ENCODE results near the gene FKBP6. TPM values are rescaled to one million over a fixed set of nuclear protein-coding genes. Genes with fewer than 3 reads are reported as not detected.

The FKBP6 gene
- total and polyA plus RNA-seq, 2 of the 13 experiments (the other 11 are each of a cell fraction or from before 2014, with no cell fraction given) = 0.07 to 0.20 TPM

DNA sequence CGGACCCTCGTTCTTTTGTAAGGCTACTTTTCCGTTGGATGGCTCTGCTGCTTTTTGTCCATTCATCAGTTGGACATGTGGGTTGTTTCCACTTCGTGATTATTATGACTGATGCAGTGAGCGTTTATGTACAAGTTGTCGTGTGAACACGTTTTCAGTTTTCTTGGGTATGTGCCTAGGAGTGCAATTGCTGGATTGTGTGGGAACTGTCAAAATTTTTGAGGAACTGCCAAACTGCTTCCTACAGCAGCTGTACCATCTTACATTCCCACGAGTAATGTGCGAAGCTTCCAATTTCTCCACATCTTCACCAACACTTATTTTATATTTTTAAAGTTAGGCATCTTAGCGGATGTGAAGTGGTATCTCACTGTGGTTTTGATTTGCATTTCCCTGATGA is 10.4 kb downstream of the FKBP6 start:
- Histone ChIP-seq H3K27me3 (ENCODE audit: control insufficient read depth in 1 of 2, insufficient read depth in 2 of 2, low read length in 2 of 2) (peaks cover 0 to 19% of the 10 kb centered on the region in 2 experiments; a peak in 2 of 5 replicates), H3K36me3 (replicated peaks in 1 of 2; ENCODE audit: control insufficient read depth in 1 of 2, insufficient read depth in 2 of 2, low read length in 2 of 2) (no peaks in the 10 kb centered on the region), H2AFZ (ENCODE audit: low read length) (no peak overlapping the region), H3K27ac (ENCODE audit: extremely low read length, insufficient read depth, low read length) (no peak overlapping the region), H3K9ac (ENCODE audit: insufficient read depth, low read depth, low read length) (no peak overlapping the region), H3K4me1 (ENCODE audit: insufficient read depth, low read length) (peaks cover 45% of the 10 kb centered on the region), H3K79me2 (ENCODE audit: insufficient read depth, low read length) (no peaks in the 10 kb centered on the region), H3K4me2 (ENCODE audit: low read depth, low read length) (no peak overlapping the region), H3K4me3 (replicated peaks in 1 of 3; ENCODE audit: insufficient read depth in 1 of 3, low read depth in 2 of 3, low read length in 3 of 3) (no peak overlapping the region), H3K9me3 (ENCODE audit: low read length) (no peaks in the 10 kb centered on the region), H4K20me1 (ENCODE audit: insufficient read depth, low read length) (no peaks in the 10 kb centered on the region)
- in situ Hi-C loops (cut with HindIII; ENCODE audit: extremely low pct_ligation_motif_present, low pct_unique_long_range_greater_than_20kb) = no loop called here
- ChIA-PET CTCF (ENCODE audit: low intra/inter-chr PET ratio, low total read pairs) (no interaction called here), POLR2A (no interaction called here)
- FAIRE-seq (no peak), DNase-seq (ENCODE audit: low spot score) (no peak), ATAC-seq (no peak)
- no TSS peak for BruUV-seq (replicated peaks)
- intact Hi-C loops (cut with micrococcal nuclease; ENCODE audit: unreplicated experiment) = no loop called here
- TF ChIP-seq ZFP36L2 (CRISPR knock-in tag; IDR thresholded peaks at IDR 0.05) = no peak
- no peak for TF ChIP-seq JDP2 (CRISPR knock-in tag; IDR thresholded peaks at IDR 0.05; ENCODE audit: borderline replicate concordance)
- TF ChIP-seq ZZZ3 (CRISPR knock-in tag; IDR thresholded peaks at IDR 0.05; ENCODE audit: borderline replicate concordance) = no peak
- TF ChIP-seq, protein P1, sequence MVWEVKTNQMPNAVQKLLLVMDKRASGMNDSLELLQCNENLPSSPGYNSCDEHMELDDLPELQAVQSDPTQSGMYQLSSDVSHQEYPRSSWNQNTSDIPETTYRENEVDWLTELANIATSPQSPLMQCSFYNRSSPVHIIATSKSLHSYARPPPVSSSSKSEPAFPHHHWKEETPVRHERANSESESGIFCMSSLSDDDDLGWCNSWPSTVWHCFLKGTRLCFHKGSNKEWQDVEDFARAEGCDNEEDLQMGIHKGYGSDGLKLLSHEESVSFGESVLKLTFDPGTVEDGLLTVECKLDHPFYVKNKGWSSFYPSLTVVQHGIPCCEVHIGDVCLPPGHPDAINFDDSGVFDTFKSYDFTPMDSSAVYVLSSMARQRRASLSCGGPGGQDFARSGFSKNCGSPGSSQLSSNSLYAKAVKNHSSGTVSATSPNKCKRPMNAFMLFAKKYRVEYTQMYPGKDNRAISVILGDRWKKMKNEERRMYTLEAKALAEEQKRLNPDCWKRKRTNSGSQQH (CRISPR knock-in tag; IDR thresholded peaks at IDR 0.05; ENCODE audit: low read depth) = no peak
- no peak for TF ChIP-seq BRCA1 (CRISPR knock-in tag; IDR thresholded peaks at IDR 0.05)
- no peak for TF ChIP-seq CEBPG (CRISPR knock-in tag; IDR thresholded peaks at IDR 0.05)
- TF ChIP-seq, protein P2, sequence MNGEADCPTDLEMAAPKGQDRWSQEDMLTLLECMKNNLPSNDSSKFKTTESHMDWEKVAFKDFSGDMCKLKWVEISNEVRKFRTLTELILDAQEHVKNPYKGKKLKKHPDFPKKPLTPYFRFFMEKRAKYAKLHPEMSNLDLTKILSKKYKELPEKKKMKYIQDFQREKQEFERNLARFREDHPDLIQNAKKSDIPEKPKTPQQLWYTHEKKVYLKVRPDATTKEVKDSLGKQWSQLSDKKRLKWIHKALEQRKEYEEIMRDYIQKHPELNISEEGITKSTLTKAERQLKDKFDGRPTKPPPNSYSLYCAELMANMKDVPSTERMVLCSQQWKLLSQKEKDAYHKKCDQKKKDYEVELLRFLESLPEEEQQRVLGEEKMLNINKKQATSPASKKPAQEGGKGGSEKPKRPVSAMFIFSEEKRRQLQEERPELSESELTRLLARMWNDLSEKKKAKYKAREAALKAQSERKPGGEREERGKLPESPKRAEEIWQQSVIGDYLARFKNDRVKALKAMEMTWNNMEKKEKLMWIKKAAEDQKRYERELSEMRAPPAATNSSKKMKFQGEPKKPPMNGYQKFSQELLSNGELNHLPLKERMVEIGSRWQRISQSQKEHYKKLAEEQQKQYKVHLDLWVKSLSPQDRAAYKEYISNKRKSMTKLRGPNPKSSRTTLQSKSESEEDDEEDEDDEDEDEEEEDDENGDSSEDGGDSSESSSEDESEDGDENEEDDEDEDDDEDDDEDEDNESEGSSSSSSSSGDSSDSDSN (CRISPR knock-in tag; IDR thresholded peaks at IDR 0.05) = no peak
- TF ChIP-seq ZNF17 (CRISPR knock-in tag; IDR thresholded peaks at IDR 0.05) = no peak
- no peak for TF ChIP-seq TMF1 (CRISPR knock-in tag; IDR thresholded peaks at IDR 0.05; ENCODE audit: low read depth)
- TF ChIP-seq ZFP62 (CRISPR knock-in tag; IDR thresholded peaks at IDR 0.05) = no peak
- TF ChIP-seq, protein P3, sequence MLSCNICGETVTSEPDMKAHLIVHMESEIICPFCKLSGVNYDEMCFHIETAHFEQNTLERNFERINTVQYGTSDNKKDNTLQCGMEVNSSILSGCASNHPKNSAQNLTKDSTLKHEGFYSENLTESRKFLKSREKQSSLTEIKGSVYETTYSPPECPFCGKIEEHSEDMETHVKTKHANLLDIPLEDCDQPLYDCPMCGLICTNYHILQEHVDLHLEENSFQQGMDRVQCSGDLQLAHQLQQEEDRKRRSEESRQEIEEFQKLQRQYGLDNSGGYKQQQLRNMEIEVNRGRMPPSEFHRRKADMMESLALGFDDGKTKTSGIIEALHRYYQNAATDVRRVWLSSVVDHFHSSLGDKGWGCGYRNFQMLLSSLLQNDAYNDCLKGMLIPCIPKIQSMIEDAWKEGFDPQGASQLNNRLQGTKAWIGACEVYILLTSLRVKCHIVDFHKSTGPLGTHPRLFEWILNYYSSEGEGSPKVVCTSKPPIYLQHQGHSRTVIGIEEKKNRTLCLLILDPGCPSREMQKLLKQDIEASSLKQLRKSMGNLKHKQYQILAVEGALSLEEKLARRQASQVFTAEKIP (CRISPR knock-in tag; IDR thresholded peaks at IDR 0.05; ENCODE audit: borderline replicate concordance) = no peak
- no peak for TF ChIP-seq ZNF138 (CRISPR knock-in tag; IDR thresholded peaks at IDR 0.05; ENCODE audit: low read depth)
- no peak for TF ChIP-seq HMGA1 (CRISPR knock-in tag; conservative IDR thresholded peaks at IDR 0.05)
- TF ChIP-seq, protein P4, sequence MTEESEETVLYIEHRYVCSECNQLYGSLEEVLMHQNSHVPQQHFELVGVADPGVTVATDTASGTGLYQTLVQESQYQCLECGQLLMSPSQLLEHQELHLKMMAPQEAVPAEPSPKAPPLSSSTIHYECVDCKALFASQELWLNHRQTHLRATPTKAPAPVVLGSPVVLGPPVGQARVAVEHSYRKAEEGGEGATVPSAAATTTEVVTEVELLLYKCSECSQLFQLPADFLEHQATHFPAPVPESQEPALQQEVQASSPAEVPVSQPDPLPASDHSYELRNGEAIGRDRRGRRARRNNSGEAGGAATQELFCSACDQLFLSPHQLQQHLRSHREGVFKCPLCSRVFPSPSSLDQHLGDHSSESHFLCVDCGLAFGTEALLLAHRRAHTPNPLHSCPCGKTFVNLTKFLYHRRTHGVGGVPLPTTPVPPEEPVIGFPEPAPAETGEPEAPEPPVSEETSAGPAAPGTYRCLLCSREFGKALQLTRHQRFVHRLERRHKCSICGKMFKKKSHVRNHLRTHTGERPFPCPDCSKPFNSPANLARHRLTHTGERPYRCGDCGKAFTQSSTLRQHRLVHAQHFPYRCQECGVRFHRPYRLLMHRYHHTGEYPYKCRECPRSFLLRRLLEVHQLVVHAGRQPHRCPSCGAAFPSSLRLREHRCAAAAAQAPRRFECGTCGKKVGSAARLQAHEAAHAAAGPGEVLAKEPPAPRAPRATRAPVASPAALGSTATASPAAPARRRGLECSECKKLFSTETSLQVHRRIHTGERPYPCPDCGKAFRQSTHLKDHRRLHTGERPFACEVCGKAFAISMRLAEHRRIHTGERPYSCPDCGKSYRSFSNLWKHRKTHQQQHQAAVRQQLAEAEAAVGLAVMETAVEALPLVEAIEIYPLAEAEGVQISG (CRISPR knock-in tag; IDR thresholded peaks at IDR 0.05) = no peak
- no peak for TF ChIP-seq FOXC1 (CRISPR knock-in tag; IDR thresholded peaks at IDR 0.05; ENCODE audit: borderline replicate concordance)
- WGBS (ENCODE audit: low lambda C conversion rate) = 61% methylated on average over 10 of the region's 10 CpGs

All from HepG2 (cell line).